Measurements from ENCODE around the gene SGCB. TPM values are rescaled to one million over a fixed set of nuclear protein-coding genes. Genes with fewer than 3 reads are reported as not detected.

Gene SGCB
- total RNA-seq, 1 donor from 2014 or later = 14.9 TPM

GRCh38 chr4:52006887-52007286 lies 31.2 kb downstream of the SGCB start:
- no peak for TF ChIP-seq CTCF (IDR thresholded peaks at IDR 0.05)
- Histone ChIP-seq H3K9me3 (no peaks in the 10 kb centered on the region), H3K27me3 (no peaks in the 10 kb centered on the region), H3K36me3 (peaks cover 0 to 4% of the 10 kb centered on the region in 2 donors), H3K4me1 (no peaks in the 10 kb centered on the region), H3K4me3 (no peak overlapping the region), H3K27ac (no peak overlapping the region)
- intact Hi-C loops (cut with DNase I) = no loop called here
- no peak for DNase-seq (ENCODE audit: low spot score in 2 of 2)

- no peak overlapping the region for H3K27ac ChIP-seq
- H3K36me3 ChIP-seq = no peaks in the 10 kb centered on the region
- TF ChIP-seq CTCF (IDR thresholded peaks at IDR 0.05) = no peak
- H3K4me1 ChIP-seq = no peaks in the 10 kb centered on the region
- no peaks in the 10 kb centered on the region for H3K27me3 ChIP-seq
- H3K9me3 ChIP-seq = no peaks in the 10 kb centered on the region
- intact Hi-C loops (cut with DNase I) = no loop called here
- H3K4me3 ChIP-seq = no peak overlapping the region
- DNase-seq (ENCODE audit: low spot score in 2 of 2) = no peak
These were observed 32.4 kb downstream of the SGCB start for GRCh38 chr4:52005604-52006273.

- intact Hi-C loops (cut with DNase I) = no loop called here
- no peak for TF ChIP-seq CTCF (IDR thresholded peaks at IDR 0.05)
- Histone ChIP-seq H3K27ac (no peak overlapping the region), H3K4me1 (no peaks in the 10 kb centered on the region), H3K36me3 (no peaks in the 10 kb centered on the region), H3K27me3 (no peaks in the 10 kb centered on the region), H3K4me3 (no peak overlapping the region), H3K9me3 (no peaks in the 10 kb centered on the region)
- no peak for DNase-seq (ENCODE audit: low spot score in 2 of 2)
These were observed 33.7 kb downstream of the SGCB start for GRCh38 chr4:52004414-52004813.

GRCh38 chr4:52001616-52002015 lies 36.5 kb downstream of the SGCB start:
- intact Hi-C loops (cut with DNase I) = no loop called here
- Histone ChIP-seq H3K36me3 (peaks cover 0 to 3% of the 10 kb centered on the region in 2 donors), H3K27me3 (no peaks in the 10 kb centered on the region), H3K27ac (no peak overlapping the region), H3K4me1 (no peaks in the 10 kb centered on the region), H3K4me3 (no peak overlapping the region), H3K9me3 (no peaks in the 10 kb centered on the region)
- no peak for TF ChIP-seq CTCF (IDR thresholded peaks at IDR 0.05)
- no peak for DNase-seq (ENCODE audit: low spot score in 2 of 2)

- H3K27ac ChIP-seq = no peak overlapping the region
- H3K9me3 ChIP-seq = no peaks in the 10 kb centered on the region
- no peaks in the 10 kb centered on the region for H3K4me1 ChIP-seq
- intact Hi-C loops (cut with DNase I) = no loop called here
- no peaks in the 10 kb centered on the region for H3K27me3 ChIP-seq
- DNase-seq (ENCODE audit: low spot score in 2 of 2) = no peak
- no peak for TF ChIP-seq CTCF (IDR thresholded peaks at IDR 0.05)
- peaks cover 3 to 5% of the 10 kb centered on the region in 2 donors for H3K36me3 ChIP-seq
- H3K4me3 ChIP-seq = no peak overlapping the region
These were observed 38.8 kb downstream of the SGCB start for GRCh38 chr4:51999250-51999649.

- no peak for TF ChIP-seq CTCF (IDR thresholded peaks at IDR 0.05)
- Histone ChIP-seq H3K9me3 (no peaks in the 10 kb centered on the region), H3K4me3 (no peak overlapping the region), H3K27me3 (no peaks in the 10 kb centered on the region), H3K36me3 (peaks cover 3 to 5% of the 10 kb centered on the region in 2 donors), H3K27ac (no peak overlapping the region), H3K4me1 (no peaks in the 10 kb centered on the region)
- intact Hi-C loops (cut with DNase I) = no loop called here
- no peak for DNase-seq (ENCODE audit: low spot score in 2 of 2)
These were observed 39.3 kb downstream of the SGCB start for GRCh38 chr4:51998837-51999236.
